8988T (cell line): ENCODE data around the gene SORCS2.

Experiments used
- DNase-seq: peaks from one replicate; pipeline ENCODE4 v3.0.0; 2011

SORCS2 gene

GRCh38 chr4:7765666-7766065, 573.3 kb downstream of the SORCS2 start:
- no peak for DNase-seq

DNA sequence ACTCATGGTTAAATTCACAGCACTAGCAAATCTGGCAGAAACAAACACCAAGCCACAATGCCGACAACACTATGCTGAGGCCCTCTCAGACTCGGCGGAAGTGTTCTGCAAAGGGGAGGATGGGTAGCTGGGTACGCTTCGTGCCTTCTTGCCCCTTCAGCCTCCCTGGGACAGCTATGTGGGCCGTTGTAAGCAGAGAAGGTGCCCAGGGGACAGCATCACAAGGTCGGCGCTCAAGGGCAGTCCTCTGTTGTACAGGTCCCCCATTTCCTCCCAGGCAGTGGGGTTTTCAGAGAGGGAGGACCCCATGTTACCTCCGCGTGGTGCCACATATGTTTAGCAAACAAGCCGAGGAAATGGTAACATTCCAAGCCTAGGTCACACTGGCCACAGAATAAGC, 573.7 kb downstream of the SORCS2 start:
- no peak for DNase-seq

- DNase-seq, result no peak
These were observed 574.5 kb downstream of the SORCS2 start for GRCh38 chr4:7766661-7767345.

GRCh38 chr4:7767526-7767925, 575.2 kb downstream of the SORCS2 start:
- DNase-seq, result no peak

DNA sequence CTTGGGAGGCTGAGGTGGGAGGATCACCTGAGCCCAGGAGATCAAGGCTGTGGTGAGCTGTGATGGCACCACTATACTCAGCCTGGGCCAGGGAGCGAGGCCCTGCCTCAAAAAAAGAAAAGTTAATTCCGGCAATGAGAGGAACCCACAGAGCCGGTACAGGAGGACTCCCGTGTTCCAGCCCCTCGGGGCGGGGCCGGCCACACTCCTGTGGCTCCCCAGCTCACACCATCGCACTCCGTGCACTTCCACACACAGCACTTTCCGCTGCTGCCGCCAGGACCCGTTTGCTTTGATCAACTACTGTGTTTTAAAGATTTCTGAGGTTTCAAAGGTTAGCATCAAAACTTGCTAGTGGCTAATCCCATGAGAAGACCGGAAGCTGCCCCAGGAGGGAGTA, 575.6 kb downstream of the SORCS2 start:
- no peak for DNase-seq

DNA sequence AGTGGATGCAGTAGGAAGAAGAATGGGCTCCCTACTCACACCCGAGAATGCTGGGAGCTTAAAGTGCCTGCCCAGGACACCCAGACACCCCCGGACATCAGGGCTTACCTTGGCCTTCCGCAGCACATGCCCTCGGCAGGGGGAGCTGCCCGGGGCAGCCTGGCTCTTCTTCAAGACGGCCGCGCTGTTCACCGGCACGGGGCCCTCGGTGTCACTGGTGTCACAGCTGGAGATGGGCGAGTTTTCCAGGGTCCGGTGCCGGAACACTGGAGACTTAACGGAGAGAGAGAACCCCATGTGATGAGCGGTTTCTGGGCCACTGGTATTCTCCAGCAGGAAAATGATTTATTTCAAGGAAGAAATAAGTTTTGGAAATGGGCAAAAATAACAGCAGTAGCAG, 576.4 kb downstream of the SORCS2 start:
- DNase-seq, result no peak

GRCh38 chr4:7769396-7770223, 577.3 kb downstream of the SORCS2 start:
- no peak for DNase-seq

DNA sequence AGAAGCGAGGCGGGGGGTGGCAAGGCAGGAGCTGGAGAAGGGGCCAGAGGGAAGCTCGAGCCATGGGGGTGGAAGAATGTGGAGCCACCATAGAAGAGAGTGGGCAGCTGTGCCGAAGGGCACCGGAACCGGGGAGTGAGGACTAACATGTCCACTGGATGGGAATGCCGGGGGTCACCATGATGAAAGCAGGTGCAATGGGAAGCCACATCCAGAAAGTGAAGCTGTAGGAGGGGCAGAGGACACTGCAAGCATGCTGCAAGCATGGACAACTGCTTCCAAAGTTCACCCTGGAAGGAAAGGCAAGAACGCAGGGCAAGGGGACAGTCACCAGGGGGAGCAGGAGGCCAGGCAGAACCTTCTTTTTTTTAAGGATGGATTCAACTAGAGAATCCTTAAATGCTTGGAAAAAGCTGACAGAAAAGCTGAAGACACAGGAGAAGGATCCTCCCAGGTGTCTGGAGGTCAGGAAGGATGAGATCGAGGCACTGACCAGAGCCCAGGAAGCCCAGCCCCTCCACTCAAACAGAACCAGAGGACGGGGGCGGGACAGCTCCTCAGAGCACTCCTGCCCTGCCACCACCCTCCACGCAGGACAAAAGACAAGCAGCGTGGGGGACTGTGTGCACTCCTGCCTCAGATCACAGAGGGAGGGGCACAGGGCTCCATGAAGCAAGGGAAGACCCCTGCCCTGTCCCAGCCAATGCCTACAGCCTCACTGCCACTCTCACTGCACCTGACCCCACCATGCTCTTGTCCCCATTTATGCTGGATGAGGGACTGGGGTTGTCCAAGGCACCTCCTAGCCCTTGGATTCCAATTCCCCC, 578.1 kb downstream of the SORCS2 start:
- DNase-seq, result no peak

DNA sequence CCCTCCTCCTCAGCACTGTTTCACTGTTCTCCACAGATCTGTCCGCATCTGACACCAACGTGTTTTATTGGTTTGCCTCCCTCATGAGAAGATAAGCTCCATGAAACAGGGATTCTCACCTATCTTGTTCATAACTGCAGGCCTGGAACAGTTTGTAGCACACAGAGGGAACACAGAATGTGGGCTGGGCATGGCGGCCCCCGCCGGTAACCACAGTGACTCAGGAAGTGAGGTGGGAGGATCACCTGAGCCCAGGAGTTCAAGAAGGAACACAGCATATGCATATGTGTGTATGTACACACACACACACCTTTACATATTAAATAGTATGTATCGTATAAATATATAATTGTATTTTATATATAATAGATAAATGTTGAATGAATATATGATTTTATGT, 578.7 kb downstream of the SORCS2 start:
- DNase-seq, result no peak

DNA sequence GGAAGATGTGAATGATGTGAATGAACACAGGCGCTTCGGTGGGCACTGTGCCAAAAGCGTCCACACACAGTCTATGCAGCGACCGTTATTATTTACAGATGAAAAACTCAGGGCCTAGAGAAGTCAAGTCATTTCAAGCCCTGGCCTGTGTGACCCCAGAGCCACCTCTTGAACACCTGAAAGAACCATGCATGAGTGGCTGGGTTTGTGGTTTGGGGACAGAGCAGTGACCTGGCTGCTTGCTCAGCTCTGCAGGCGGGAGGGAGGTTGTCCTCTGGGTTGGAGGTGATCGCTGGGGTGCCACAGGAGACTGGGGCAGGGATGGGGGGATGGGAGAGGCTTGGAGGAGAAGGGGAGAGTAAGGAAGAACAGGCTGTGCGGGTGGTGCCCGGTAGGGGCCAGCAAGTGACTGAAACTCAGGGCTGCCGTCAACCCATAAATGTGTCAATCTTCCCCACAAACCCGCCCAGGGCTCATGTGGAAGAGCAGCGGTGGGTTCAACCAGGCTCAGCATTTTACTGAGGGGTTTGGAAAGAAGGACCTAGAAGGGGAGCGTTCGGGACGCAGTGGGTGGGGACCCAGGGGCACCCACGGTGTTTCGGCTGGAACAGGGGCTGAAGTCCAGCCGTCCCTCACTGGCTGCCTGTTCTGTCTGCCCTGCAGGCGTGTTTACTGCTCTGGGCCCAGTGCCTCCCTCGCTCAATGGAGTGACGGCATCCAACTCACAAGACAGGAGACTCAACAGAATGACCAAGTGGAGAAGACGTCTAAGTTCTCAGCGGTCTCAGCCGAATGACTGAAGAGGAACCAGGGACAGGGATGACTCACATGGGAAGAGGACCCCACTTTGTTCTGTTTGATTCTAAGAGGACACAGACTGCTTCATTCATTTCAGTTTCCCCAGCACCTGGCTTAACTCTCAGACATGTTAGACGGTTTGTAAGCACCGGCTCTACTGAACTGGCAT, 579.5 kb downstream of the SORCS2 start:
- no peak for DNase-seq

DNA sequence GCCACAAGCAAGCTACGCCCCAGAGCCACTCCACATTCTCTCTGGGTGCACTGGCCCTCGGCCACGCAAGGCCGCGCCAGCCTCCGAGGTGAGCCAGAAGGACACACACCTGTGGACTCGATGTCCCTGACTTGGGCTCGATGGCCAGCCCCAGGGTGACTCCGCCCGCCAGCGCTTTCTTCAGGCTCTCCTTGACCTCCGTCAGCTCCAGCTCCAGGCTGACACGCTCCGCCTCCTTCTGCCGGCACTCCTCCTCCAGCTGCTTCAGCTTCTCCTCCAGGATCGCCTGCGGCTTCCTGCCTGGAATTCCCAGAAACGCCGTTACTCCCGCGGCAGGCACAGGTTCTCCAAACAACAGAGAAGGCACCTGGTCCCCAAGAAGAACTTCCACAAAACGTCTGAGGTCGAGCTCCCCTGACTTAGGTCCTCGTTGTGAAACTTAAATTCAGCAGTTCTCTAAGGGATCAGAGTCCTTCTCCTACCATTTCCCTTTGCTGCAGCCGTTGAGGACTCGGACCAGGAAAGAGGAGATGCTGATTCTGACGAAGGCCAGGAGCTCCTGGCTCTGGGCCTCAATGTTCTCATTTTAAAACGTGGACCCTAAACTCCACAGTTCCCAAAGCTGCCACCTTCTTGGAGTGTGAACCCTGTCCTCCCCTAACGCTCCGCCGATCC, 580.5 kb downstream of the SORCS2 start:
- no peak for DNase-seq

GRCh38 chr4:7773401-7774180, 581.3 kb downstream of the SORCS2 start:
- no peak for DNase-seq

GRCh38 chr4:7774301-7775294, 582.3 kb downstream of the SORCS2 start:
- no peak for DNase-seq

- no peak for DNase-seq
These were observed 583.1 kb downstream of the SORCS2 start for GRCh38 chr4:7775396-7775795.

- no peak for DNase-seq
These were observed 584.8 kb downstream of the SORCS2 start for GRCh38 chr4:7777017-7777710.

- no peak for DNase-seq
These were observed 585.7 kb downstream of the SORCS2 start for GRCh38 chr4:7777871-7778509.

GRCh38 chr4:7778510-7779431, 586.4 kb downstream of the SORCS2 start:
- DNase-seq, result no peak
